ENCODE results near the gene CMTM5. TPM values are rescaled to one million over a fixed set of nuclear protein-coding genes. Genes with fewer than 3 reads are reported as not detected.

CMTM5 gene
- total RNA-seq, 1 donor from 2014 or later = not detected

- Mint-ChIP-seq H3K4me1 (ENCODE audit: low read depth) (no peaks in the 10 kb centered on the region), H3K9me3 (ENCODE audit: low read depth) (no peaks in the 10 kb centered on the region), H3K36me3 (ENCODE audit: low read depth) (no peaks in the 10 kb centered on the region), H3K4me3 (ENCODE audit: unreplicated experiment) (no peak overlapping the region), H3K27me3 (ENCODE audit: low read depth) (peaks cover 50% of the 10 kb centered on the region), H3K27ac (ENCODE audit: unreplicated experiment) (no peak overlapping the region)
- TF ChIP-seq, protein P1, sequence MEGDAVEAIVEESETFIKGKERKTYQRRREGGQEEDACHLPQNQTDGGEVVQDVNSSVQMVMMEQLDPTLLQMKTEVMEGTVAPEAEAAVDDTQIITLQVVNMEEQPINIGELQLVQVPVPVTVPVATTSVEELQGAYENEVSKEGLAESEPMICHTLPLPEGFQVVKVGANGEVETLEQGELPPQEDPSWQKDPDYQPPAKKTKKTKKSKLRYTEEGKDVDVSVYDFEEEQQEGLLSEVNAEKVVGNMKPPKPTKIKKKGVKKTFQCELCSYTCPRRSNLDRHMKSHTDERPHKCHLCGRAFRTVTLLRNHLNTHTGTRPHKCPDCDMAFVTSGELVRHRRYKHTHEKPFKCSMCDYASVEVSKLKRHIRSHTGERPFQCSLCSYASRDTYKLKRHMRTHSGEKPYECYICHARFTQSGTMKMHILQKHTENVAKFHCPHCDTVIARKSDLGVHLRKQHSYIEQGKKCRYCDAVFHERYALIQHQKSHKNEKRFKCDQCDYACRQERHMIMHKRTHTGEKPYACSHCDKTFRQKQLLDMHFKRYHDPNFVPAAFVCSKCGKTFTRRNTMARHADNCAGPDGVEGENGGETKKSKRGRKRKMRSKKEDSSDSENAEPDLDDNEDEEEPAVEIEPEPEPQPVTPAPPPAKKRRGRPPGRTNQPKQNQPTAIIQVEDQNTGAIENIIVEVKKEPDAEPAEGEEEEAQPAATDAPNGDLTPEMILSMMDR (IDR thresholded peaks at IDR 0.05) = no peak
- DNase-seq (ENCODE audit: low spot score) = no peak
Observed at GRCh38 chr14:23411563-23412525, 35.0 kb downstream of the CMTM5 start.

GRCh38 chr14:23413681-23414080, 36.8 kb downstream of the CMTM5 start:
- Mint-ChIP-seq H3K4me3 (ENCODE audit: unreplicated experiment) (no peak overlapping the region), H3K9me3 (ENCODE audit: low read depth) (no peaks in the 10 kb centered on the region), H3K27me3 (ENCODE audit: low read depth) (peaks cover 43% of the 10 kb centered on the region), H3K4me1 (ENCODE audit: low read depth) (no peaks in the 10 kb centered on the region), H3K27ac (ENCODE audit: unreplicated experiment) (no peak overlapping the region), H3K36me3 (ENCODE audit: low read depth) (no peaks in the 10 kb centered on the region)
- TF ChIP-seq, protein P1 (IDR thresholded peaks at IDR 0.05) = no peak
- DNase-seq (ENCODE audit: low spot score) = no peak

DNA sequence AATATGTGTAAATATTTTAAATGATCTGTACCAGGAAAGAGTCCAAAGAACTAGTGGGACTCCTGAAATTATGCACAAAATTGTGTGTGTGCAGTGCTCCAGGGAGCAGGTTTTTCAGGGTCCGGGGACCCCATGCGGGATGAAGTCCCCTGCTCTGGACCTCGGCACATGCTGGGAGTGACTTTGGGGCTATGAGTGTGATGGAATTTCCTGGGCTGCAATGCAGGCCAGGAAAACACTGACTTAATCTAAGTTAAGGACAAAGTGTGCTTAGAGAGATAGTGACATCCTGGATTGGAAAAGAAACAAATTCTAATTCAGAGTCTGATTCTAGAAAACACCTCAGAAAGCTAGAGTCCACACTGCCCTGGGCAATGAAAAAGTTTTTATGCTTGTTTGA, 37.4 kb downstream of the CMTM5 start:
- Mint-ChIP-seq H3K27me3 (ENCODE audit: low read depth) (peaks cover 44% of the 10 kb centered on the region), H3K9me3 (ENCODE audit: low read depth) (no peaks in the 10 kb centered on the region), H3K27ac (ENCODE audit: unreplicated experiment) (no peak overlapping the region), H3K36me3 (ENCODE audit: low read depth) (no peaks in the 10 kb centered on the region), H3K4me3 (ENCODE audit: unreplicated experiment) (no peak overlapping the region), H3K4me1 (ENCODE audit: low read depth) (no peaks in the 10 kb centered on the region)
- TF ChIP-seq, protein P1 (IDR thresholded peaks at IDR 0.05) = no peak
- no peak for DNase-seq (ENCODE audit: low spot score)

DNA sequence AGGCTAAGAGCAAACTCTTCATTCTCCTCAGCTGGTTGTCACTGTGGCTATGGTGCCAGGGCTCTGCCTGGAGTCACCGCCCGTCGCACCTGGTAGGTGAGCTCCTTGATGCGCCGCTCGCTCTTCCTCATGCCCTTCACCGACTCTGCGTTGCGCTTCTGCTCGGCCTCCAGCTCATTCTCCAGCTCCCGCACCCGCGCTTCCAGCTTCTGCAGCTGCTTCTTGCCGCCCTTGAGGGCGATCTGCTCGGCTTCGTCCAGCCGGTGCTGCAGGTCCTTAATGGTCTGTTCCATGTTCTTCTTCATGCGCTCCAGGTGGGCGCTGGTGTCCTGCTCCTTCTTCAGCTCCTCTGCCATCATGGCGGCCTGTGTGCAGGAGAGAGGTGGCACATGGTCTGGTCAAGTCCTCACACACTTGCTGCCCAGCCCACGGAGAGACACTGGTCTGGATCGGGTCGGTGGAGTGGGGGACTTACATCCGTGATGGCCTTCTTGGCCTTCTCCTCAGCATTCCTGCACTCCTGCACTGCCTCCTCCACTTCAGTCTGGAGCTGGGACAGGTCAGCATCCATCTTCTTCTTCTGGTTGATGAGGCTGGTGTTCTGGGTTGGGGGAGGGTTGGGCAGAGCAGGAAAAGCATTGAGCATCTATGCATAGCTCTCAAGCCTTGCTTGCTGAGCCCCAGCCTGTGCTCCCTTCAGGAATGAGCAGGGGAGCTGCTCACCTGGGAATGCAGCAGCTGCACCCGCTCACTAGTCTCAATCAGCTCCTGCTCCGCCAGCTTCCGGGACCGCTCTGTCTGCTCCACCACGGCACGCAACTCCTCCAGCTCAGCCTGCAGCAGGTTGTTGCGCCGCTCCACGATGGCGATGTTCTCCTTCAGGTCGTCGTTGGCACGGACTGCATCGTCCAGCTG, 38.3 kb downstream of the CMTM5 start:
- no peak for DNase-seq (ENCODE audit: low spot score)
- no peaks in the 10 kb centered on the region for H3K9me3 Mint-ChIP-seq (ENCODE audit: low read depth)
- no peaks in the 10 kb centered on the region for H3K36me3 Mint-ChIP-seq (ENCODE audit: low read depth)
- H3K27me3 Mint-ChIP-seq (ENCODE audit: low read depth) = peaks cover 49% of the 10 kb centered on the region
- TF ChIP-seq, protein P1 (IDR thresholded peaks at IDR 0.05) = no peak
- H3K27ac Mint-ChIP-seq (ENCODE audit: unreplicated experiment) = no peak overlapping the region
- H3K4me3 Mint-ChIP-seq (ENCODE audit: unreplicated experiment) = no peak overlapping the region
- no peaks in the 10 kb centered on the region for H3K4me1 Mint-ChIP-seq (ENCODE audit: low read depth)
